H1 (cell line): Measurements from ENCODE around the gene ZBTB33. TPM values are rescaled to one million over a fixed set of nuclear protein-coding genes. Genes with fewer than 3 reads are reported as not detected.

ENCODE experiments used
- CTCF ChIA-PET: fragments of 300-600 bp; sonication (Branson Sonifier 250); formaldehyde crosslinking; loops from one replicate; lab custom pipeline; 2021; ENCODE audit not compliant: partially characterized antibody; lab: Charles Lee
- POLR2A ChIA-PET: fragments of 300-600 bp; sonication (Branson Sonifier 250); formaldehyde crosslinking; loops from one replicate; lab custom pipeline; 2021; ENCODE audit warnings: inconsistent platforms; ENCODE audit not compliant: partially characterized antibody; lab: Charles Lee
- DNase-seq, 2 experiments: peaks; one replicate each; pipeline versions ENCODE4 v3.0.0 to v3.0.0-alpha.2; 2010 to 2022; ENCODE audit warnings: low spot score in 2 of 2, low read depth in 1 of 2, mixed read lengths in 1 of 2
- FAIRE-seq: peaks from 2 replicates; lab custom pipeline; 2011; peaks lifted over from hg19 to GRCh38; lab: Jason Lieb, UNC
- H2AFZ ChIP-seq: 2 replicates; pipeline ENCODE4 v1.8.1; 2012; ENCODE audit warnings: low read length, inconsistent platforms
- H2AK5ac ChIP-seq: 2 replicates; pipeline ENCODE4 v1.6.1; 2013; ENCODE audit warnings: low read depth, low read length
- H2BK120ac ChIP-seq: replicated peaks from 2 replicates; pipeline ENCODE3; 2013; ENCODE audit warnings: low read depth, low read length, inconsistent platforms
- H2BK12ac ChIP-seq: 2 replicates; pipeline ENCODE4 v1.6.1; 2013; ENCODE audit warnings: low read depth, low read length
- H2BK15ac ChIP-seq: 2 replicates; pipeline ENCODE4 v1.6.1; 2013; ENCODE audit warnings: low read length
- H2BK20ac ChIP-seq: 2 replicates; pipeline ENCODE4 v1.6.1; 2013; ENCODE audit warnings: low read length
- H2BK5ac ChIP-seq: 2 replicates; pipeline ENCODE4 v1.6.1; 2013; ENCODE audit warnings: low read depth, low read length
- H3K14ac ChIP-seq: 2 replicates; pipeline ENCODE4 v1.6.1; 2013; ENCODE audit warnings: inconsistent platforms; ENCODE audit not compliant: insufficient read length
- H3K18ac ChIP-seq: 2 replicates; pipeline ENCODE4 v1.6.1; 2013; ENCODE audit warnings: low read length; ENCODE audit errors: extremely low read depth
- H3K23ac ChIP-seq: 2 replicates; pipeline ENCODE4 v1.6.1; 2013; ENCODE audit warnings: inconsistent platforms; ENCODE audit not compliant: insufficient read length
- H3K23me2 ChIP-seq: 2 replicates; pipeline ENCODE4 v1.6.1; 2013; ENCODE audit warnings: low read depth, low read length
- H3K27ac ChIP-seq: 2 replicates; pipeline ENCODE4 v1.6.1; 2011; ENCODE audit warnings: low read depth, low read length, inconsistent platforms
- H3K27me3 ChIP-seq, 4 experiments: replicated peaks in 1 of 4; 1 replicate in 1 of 4; 2 replicates in 3 of 4; pipeline versions ENCODE4 v1.6.1 to v1.8.1; 2011 to 2013; ENCODE audit warnings: low read length in 3 of 4, mild to moderate bottlenecking in 3 of 4, inconsistent platforms in 2 of 4, mixed read lengths in 2 of 4, moderate library complexity in 1 of 4; ENCODE audit not compliant: control insufficient read depth in 3 of 4, insufficient read depth in 3 of 4; ENCODE audit errors: extremely low read depth in 1 of 4
- H3K36me3 ChIP-seq, 4 experiments: 2 replicates each; pipeline versions ENCODE4 v1.6.1 to v1.8.1; 2011 to 2013; ENCODE audit warnings: mild to moderate bottlenecking in 4 of 4, low read length in 3 of 4, moderate library complexity in 2 of 4, control low read depth in 1 of 4, inconsistent platforms in 1 of 4; ENCODE audit not compliant: insufficient read depth in 4 of 4, control insufficient read depth in 2 of 4
- H3K4ac ChIP-seq: replicated peaks from 2 replicates; pipeline ENCODE3; 2013; ENCODE audit warnings: low read length, low read depth, mixed read lengths, inconsistent platforms; ENCODE audit not compliant: insufficient read length
- H3K4me1 ChIP-seq, 4 experiments: replicated peaks in 1 of 4; 1 replicate in 1 of 4; 2 replicates in 3 of 4; pipeline versions ENCODE4 v1.6.1 to v1.8.1; 2011 to 2013; ENCODE audit warnings: low read length in 3 of 4, inconsistent platforms in 2 of 4, mixed read lengths in 1 of 4; ENCODE audit not compliant: insufficient read depth in 4 of 4, control insufficient read depth in 3 of 4
- H3K4me2 ChIP-seq, 2 experiments: 2 replicates each; pipeline versions ENCODE4 v1.6.1 to v1.8.1; 2011 to 2013; ENCODE audit warnings: low read depth in 2 of 2, low read length in 2 of 2, control low read depth in 1 of 2, inconsistent platforms in 1 of 2, mild to moderate bottlenecking in 1 of 2; ENCODE audit not compliant: insufficient read depth in 1 of 2
- H3K4me3 ChIP-seq, 4 experiments: fragments of 200-600, 300-600 bp in 1 of 4; sonication (generic), shearing (Covaris generic), sonication (Bioruptor Twin) in 1 of 4; 2 replicates each; pipeline versions ENCODE4 v1.5.1 to v1.8.1; 2011 to 2016; ENCODE audit warnings: low read length in 4 of 4, low read depth in 3 of 4, control low read depth in 2 of 4, inconsistent platforms in 2 of 4, mild to moderate bottlenecking in 2 of 4, mixed read lengths in 1 of 4, moderate library complexity in 1 of 4; ENCODE audit not compliant: insufficient read depth in 2 of 4; ENCODE audit errors: extremely low read depth in 1 of 4
- H3K56ac ChIP-seq: replicated peaks from 2 replicates; pipeline ENCODE3; 2013; ENCODE audit warnings: low read depth, mild to moderate bottlenecking, mixed read lengths, low read length, inconsistent platforms; ENCODE audit not compliant: insufficient read length
- H3K79me1 ChIP-seq: 2 replicates; pipeline ENCODE4 v1.6.1; 2013; ENCODE audit warnings: low read depth, low read length, control low read depth
- H3K79me2 ChIP-seq, 2 experiments: 2 replicates each; pipeline versions ENCODE4 v1.6.1 to v1.8.1; 2012 to 2013; ENCODE audit warnings: low read length in 2 of 2, mild to moderate bottlenecking in 2 of 2, inconsistent platforms in 1 of 2; ENCODE audit not compliant: insufficient read depth in 2 of 2, control insufficient read depth in 1 of 2
- H3K9ac ChIP-seq, 4 experiments: replicated peaks in 1 of 4; 1 replicate in 1 of 4; 2 replicates in 3 of 4; pipeline versions ENCODE4 v1.6.1 to v1.8.1; 2011 to 2013; ENCODE audit warnings: low read depth in 3 of 4, low read length in 3 of 4, control low read depth in 2 of 4, mild to moderate bottlenecking in 2 of 4, moderate library complexity in 2 of 4, inconsistent platforms in 1 of 4; ENCODE audit errors: extremely low read depth in 1 of 4
- H3K9me3 ChIP-seq, 2 experiments: 2 replicates each; pipeline versions ENCODE4 v1.6.1 to v1.8.1; 2012 to 2013; ENCODE audit warnings: mild to moderate bottlenecking in 2 of 2, moderate library complexity in 2 of 2, control low read depth in 1 of 2, inconsistent platforms in 1 of 2, low read depth in 1 of 2, low read length in 1 of 2, mixed read lengths in 1 of 2; ENCODE audit not compliant: insufficient read depth in 2 of 2
- H4K20me1 ChIP-seq, 2 experiments: replicated peaks in 1 of 2; 2 replicates each; pipeline versions ENCODE3 to v1.8.1; 2011 to 2013; ENCODE audit warnings: inconsistent platforms in 2 of 2, low read length in 2 of 2, mild to moderate bottlenecking in 1 of 2; ENCODE audit not compliant: insufficient read depth in 2 of 2, control insufficient read depth in 1 of 2
- H4K5ac ChIP-seq: 2 replicates; pipeline ENCODE4 v1.6.1; 2013; ENCODE audit warnings: low read length, low read depth, mixed read lengths, inconsistent platforms; ENCODE audit not compliant: insufficient read length
- H4K8ac ChIP-seq: 2 replicates; pipeline ENCODE4 v1.8.0; 2013; ENCODE audit warnings: mild to moderate bottlenecking, moderate library complexity, low read length, inconsistent platforms; ENCODE audit not compliant: insufficient read depth; ENCODE audit errors: extremely low read depth
- H4K91ac ChIP-seq: replicated peaks from 2 replicates; pipeline ENCODE3; 2013; ENCODE audit warnings: low read length, mixed read lengths, inconsistent platforms; ENCODE audit not compliant: insufficient read length
- FOSL1 ChIP-seq: IDR thresholded peaks from 2 replicates; pipeline ENCODE4 v1.6.1; 2011; ENCODE audit warnings: mild to moderate bottlenecking, low read depth, low read length, moderate library complexity; ENCODE audit not compliant: insufficient read depth
- HDAC6 ChIP-seq: IDR thresholded peaks from one replicate; pipeline ENCODE4 v1.7.1; 2012; ENCODE audit warnings: low read depth, mild to moderate bottlenecking, inconsistent platforms, low read length, moderate library complexity
- JUND ChIP-seq: IDR thresholded peaks from 2 replicates; pipeline ENCODE4 v1.6.1; 2011; ENCODE audit warnings: mild to moderate bottlenecking, improper control_type of control experiment, low read length
- KDM4A ChIP-seq: IDR thresholded peaks from one replicate; pipeline ENCODE4 v1.7.1; 2012; ENCODE audit warnings: low read depth, mild to moderate bottlenecking, moderate library complexity, low read length, inconsistent platforms; ENCODE audit not compliant: severe bottlenecking
- RAD21 ChIP-seq, 2 experiments: IDR thresholded peaks in 1 of 2; conservative IDR thresholded peaks in 1 of 2; 2 replicates each; pipeline ENCODE4 v1.6.1; 2011; ENCODE audit warnings: low read depth in 2 of 2, low read length in 2 of 2, improper control_type of control experiment in 1 of 2, inconsistent platforms in 1 of 2, mild to moderate bottlenecking in 1 of 2, moderate library complexity in 1 of 2
- RBBP5 ChIP-seq: IDR thresholded peaks from 2 replicates; pipeline ENCODE4 v1.7.1; 2012; ENCODE audit warnings: low read depth, mild to moderate bottlenecking, inconsistent platforms, low read length, moderate library complexity, borderline replicate concordance
- WGBS, 2 experiments: shearing (Covaris generic) in 1 of 2; methylation state at CpG; one replicate each; pipeline versions ENCODE4 v1.1.6 to v1.1.7; 2013 to 2015; ENCODE audit warnings: low lambda C conversion rate in 2 of 2, mixed read lengths in 2 of 2, inconsistent platforms in 1 of 2, low coverage in 1 of 2, missing lambda C conversion rate in 1 of 2; ENCODE audit not compliant: insufficient replicate concordance in 2 of 2, insufficient coverage in 1 of 2, insufficient read length in 1 of 2; ENCODE audit errors: extremely low coverage in 1 of 2, missing lambda C conversion rate in 1 of 2; 5-methylcytosine and 5-hydroxymethylcytosine counted together
- polyA plus RNA-seq, 7 experiments: library from polyadenylated mRNA; depleted of rRNA in 3 of 7; stranded (reverse) in 5 of 7; unstranded in 2 of 7; fragments of >200 nt in 5 of 7; fragments of 200-250 nt in 2 of 7; gene quantifications; 1 replicate in 5 of 7; 2 replicates in 1 of 7; 4 replicates in 1 of 7; pipeline versions ENCODE4 v1.2.1 to v1.2.3, GENCODE V29; 2011 to 2013; ENCODE audit warnings: missing spikeins in 2 of 7, mixed read lengths in 2 of 7
- total RNA-seq: library from RNA; stranded (reverse); fragmentation: NEBNext Ultra II Directional; extraction: Animal tissue kit (Norgen Biotek cat#: 25700); gene quantifications from 2 replicates; pipeline ENCODE4 v1.2.1, GENCODE V29; 2021

ZBTB33 gene
- total and polyA plus RNA-seq, 2 of the 8 experiments (the other 6 are each of a cell fraction or from before 2014, with no cell fraction given): 3.4 to 14.9 TPM

- Histone ChIP-seq H2AFZ (no peak overlapping the region), H3K56ac (no peak overlapping the region), H4K8ac (no peak overlapping the region), H3K23ac (no peak overlapping the region), H3K9ac (no peak overlapping the region), H3K27me3 (no peaks in the 10 kb centered on the region), H3K4me2 (no peak overlapping the region), H4K91ac (no peak overlapping the region), H2BK120ac (no peak overlapping the region), H2BK15ac (no peak overlapping the region), H3K14ac (no peak overlapping the region), H3K79me1 (no peaks in the 10 kb centered on the region), H2BK20ac (no peak overlapping the region), H3K36me3 (peaks cover 0 to 4% (median 0%) of the 10 kb centered on the region in 4 experiments; a peak in 1 of 8 replicates), H3K4ac (no peak overlapping the region), H2BK12ac (no peak overlapping the region), H3K9me3 (no peaks in the 10 kb centered on the region), H4K20me1 (no peaks in the 10 kb centered on the region), H3K27ac (no peak overlapping the region), H3K79me2 (no peaks in the 10 kb centered on the region), H4K5ac (no peak overlapping the region), H2BK5ac (no peak overlapping the region), H3K4me3 (no peak overlapping the region), H2AK5ac (no peak overlapping the region), H3K23me2 (no peaks in the 10 kb centered on the region), H3K4me1 (peaks cover 0 to 9% (median 2%) of the 10 kb centered on the region in 4 experiments; a peak in 1 of 7 replicates), H3K18ac (no peak overlapping the region)
- WGBS, 2 experiments: 79% methylated on average over 3 of the region's 3 CpGs; no CpG with 5 or more reads in 1 of the 2 experiments
- ChIA-PET POLR2A (interaction anchor here (1.9 kb wide), 1 partner anchor 9 kb away, joined by 6 read pairs; the partner anchor contains the start of gene ZBTB33), CTCF (interaction anchor here (1.2 kb wide), 1 partner anchor 27 kb away, joined by 3 read pairs; no protein-coding TSS in a partner anchor)
- FAIRE-seq: no peak
- no peak for DNase-seq
- TF ChIP-seq KDM4A: no peak
- no peak for TF ChIP-seq RBBP5
- TF ChIP-seq RAD21 (IDR thresholded peaks at IDR 0.05 in 1 of 2, conservative IDR thresholded peaks at IDR 0.05 in 1 of 2; ENCODE audit: low read depth in 2 of 2, low read length in 2 of 2): no peak
- TF ChIP-seq HDAC6: no peak
- TF ChIP-seq JUND: no peak
- no peak for TF ChIP-seq FOSL1
Measured at GRCh38 chrX:120260369-120260768, 9.8 kb downstream of the ZBTB33 start.
